HepG2 (cell line): ENCODE data around the gene ZNF302. TPM values are rescaled to one million over a fixed set of nuclear protein-coding genes. Genes with fewer than 3 reads are reported as not detected.

Experiments used
- KLF16 ChIP-seq, 2 experiments: sonication (generic) in 1 of 2; formaldehyde crosslinking in 1 of 2; IDR thresholded peaks; 2 replicates each; pipeline versions ENCODE4 v1.6.1 to v1.8.0; 2016 to 2023; ENCODE audit warnings: missing genetic modification reagents in 2 of 2, missing compliant biosample characterization in 1 of 2
- MIER2 ChIP-seq: IDR thresholded peaks from 2 replicates; pipeline ENCODE4 v1.6.1; 2016; ENCODE audit warnings: missing biosample characterization, missing genetic modification reagents
- NR1H2 ChIP-seq: sonication (generic); formaldehyde crosslinking; IDR thresholded peaks from 2 replicates; pipeline ENCODE4 v1.8.1; 2022; ENCODE audit warnings: low read depth, missing genetic modification reagents, borderline replicate concordance
- NR2F6 ChIP-seq, 2 experiments: IDR thresholded peaks; 2 replicates each; pipeline ENCODE4 v1.6.1; 2016; ENCODE audit warnings: antibody characterized with exemption in 1 of 2, mild to moderate bottlenecking in 1 of 2
- PAWR ChIP-seq: sonication (generic); formaldehyde crosslinking; IDR thresholded peaks from 2 replicates; pipeline ENCODE4 v1.4.0; 2020; ENCODE audit warnings: missing genetic modification reagents, mild to moderate bottlenecking, borderline replicate concordance
- POLR2G ChIP-seq: fragments of 200-400 bp; formaldehyde crosslinking; IDR thresholded peaks from 2 replicates; pipeline ENCODE4 v1.6.1; 2018; ENCODE audit warnings: mild to moderate bottlenecking, low read depth, low read length, moderate library complexity
- SAP130 ChIP-seq: IDR thresholded peaks from 2 replicates; pipeline ENCODE4 v1.6.1; 2016; ENCODE audit warnings: low read depth
- SIX4 ChIP-seq: sonication (generic); formaldehyde crosslinking; IDR thresholded peaks from 2 replicates; pipeline ENCODE4 v1.4.0; 2020; ENCODE audit warnings: missing genetic modification reagents
- SNAPC2 ChIP-seq: sonication (generic); formaldehyde crosslinking; IDR thresholded peaks from 2 replicates; pipeline ENCODE4 v1.8.1; 2022; ENCODE audit warnings: mild to moderate bottlenecking, missing genetic modification reagents
- TCF7 ChIP-seq: sonication (generic); IDR thresholded peaks from 2 replicates; pipeline ENCODE4 v1.6.1; 2016; ENCODE audit warnings: antibody characterized with exemption, low read depth
- ZMYM3 ChIP-seq: sonication (generic); formaldehyde crosslinking; IDR thresholded peaks from 2 replicates; pipeline ENCODE4 v1.5.1; 2020; ENCODE audit warnings: mild to moderate bottlenecking, missing genetic modification reagents
- ZNF331 ChIP-seq: sonication (generic); formaldehyde crosslinking; IDR thresholded peaks from 2 replicates; pipeline ENCODE4 v1.4.0; 2020; ENCODE audit warnings: missing genetic modification reagents
- ZNF782 ChIP-seq: sonication (generic); formaldehyde crosslinking; IDR thresholded peaks from 2 replicates; pipeline ENCODE4 v1.4.0; 2020; ENCODE audit warnings: missing genetic modification reagents, mild to moderate bottlenecking, borderline replicate concordance
- ZNF878 ChIP-seq: sonication (generic); formaldehyde crosslinking; IDR thresholded peaks from 2 replicates; pipeline ENCODE4 v1.8.1; 2023; ENCODE audit warnings: mild to moderate bottlenecking, missing genetic modification reagents, moderate library complexity
- polyA plus RNA-seq, 8 experiments: library from polyadenylated mRNA; depleted of rRNA in 3 of 8; stranded (reverse) in 7 of 8; unstranded in 1 of 8; fragments of >200 nt; fragmentation: Illumina TruSeq in 4 of 8; extraction: Trizol in 4 of 8; gene quantifications; 2 replicates each; pipeline versions ENCODE4 v1.2.1 to v1.2.3, GENCODE V29; 2011 to 2016; ENCODE audit warnings: low read depth in 4 of 8, missing spikeins in 1 of 8, mixed read lengths in 1 of 8; ENCODE audit not compliant: insufficient read depth in 1 of 8
- total RNA-seq, 5 experiments: library from RNA; depleted of rRNA; stranded (reverse); fragments of >200 nt; fragmentation: Illumina TruSeq; extraction: Trizol; gene quantifications; 2 replicates each; pipeline ENCODE4 v1.2.3, GENCODE V29; 2016; ENCODE audit warnings: low read depth in 1 of 5
- TF ChIP-seq, protein P1 (sequence below), 2 experiments: sonication (generic) in 1 of 2; formaldehyde crosslinking in 1 of 2; IDR thresholded peaks; 2 replicates each; pipeline versions ENCODE4 v1.6.1 to v1.9.0; 2014 to 2022; ENCODE audit warnings: antibody characterized with exemption in 1 of 2, borderline replicate concordance in 1 of 2, inconsistent platforms in 1 of 2, low read depth in 1 of 2, missing genetic modification reagents in 1 of 2
- TF ChIP-seq, protein P2 (sequence below): sonication (generic); formaldehyde crosslinking; IDR thresholded peaks from 2 replicates; pipeline ENCODE4 v1.8.0; 2022; ENCODE audit warnings: missing genetic modification reagents, mild to moderate bottlenecking, borderline replicate concordance
- TF ChIP-seq, protein P3 (sequence below): conservative IDR thresholded peaks from 2 replicates; pipeline ENCODE4 v1.6.1; 2018; ENCODE audit warnings: missing genetic modification reagents
- TF ChIP-seq, protein P4 (sequence below): fragments of 450-650 bp; IDR thresholded peaks from 2 replicates; pipeline ENCODE4 v1.6.1; 2016

ZNF302 gene
- total and polyA plus RNA-seq, 2 of the 13 experiments (the other 11 are each of a cell fraction or from before 2014, with no cell fraction given), result not detected

DNA sequence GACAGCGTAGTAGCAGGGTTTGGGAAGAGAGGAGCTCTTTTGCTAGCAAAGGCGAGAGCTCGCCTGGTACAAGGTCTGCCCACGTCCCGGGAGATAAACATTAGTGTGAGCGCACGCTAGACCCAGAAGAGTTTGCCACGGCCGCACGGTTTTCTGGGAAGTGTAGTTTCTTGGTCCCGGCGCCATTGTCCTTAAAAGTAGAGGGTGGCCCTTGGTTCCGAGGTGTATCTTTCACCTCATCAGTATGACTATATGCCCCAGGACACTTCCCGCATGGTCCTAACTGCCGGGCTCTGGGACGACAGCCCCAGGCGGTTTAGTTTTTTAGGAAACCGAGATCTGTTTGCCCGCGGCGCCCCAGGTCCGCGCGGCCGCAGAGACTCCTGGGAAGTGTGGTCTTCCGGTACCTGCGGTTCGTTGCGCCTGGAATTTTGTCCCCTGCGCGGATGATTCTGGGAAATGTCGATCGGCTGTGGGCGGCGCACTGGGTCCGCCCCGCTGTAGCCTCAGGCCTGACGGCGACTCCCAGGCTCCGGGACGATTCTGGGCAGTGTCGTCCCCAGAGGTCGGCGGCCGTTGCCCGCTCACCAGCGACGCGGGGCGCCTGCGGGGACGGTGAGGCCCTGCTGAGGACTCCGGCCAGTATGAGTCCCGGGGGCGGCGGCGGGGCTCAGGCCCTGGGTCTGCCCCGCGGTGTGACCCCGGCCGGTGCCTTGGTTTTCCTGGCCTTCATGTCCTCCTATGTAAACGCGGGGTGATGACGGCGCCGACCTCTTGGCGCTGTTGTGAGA lies 56.5 kb downstream of the ZNF302 start, which contains the start of gene ZNF181 (continued):
- TF ChIP-seq, protein P1, sequence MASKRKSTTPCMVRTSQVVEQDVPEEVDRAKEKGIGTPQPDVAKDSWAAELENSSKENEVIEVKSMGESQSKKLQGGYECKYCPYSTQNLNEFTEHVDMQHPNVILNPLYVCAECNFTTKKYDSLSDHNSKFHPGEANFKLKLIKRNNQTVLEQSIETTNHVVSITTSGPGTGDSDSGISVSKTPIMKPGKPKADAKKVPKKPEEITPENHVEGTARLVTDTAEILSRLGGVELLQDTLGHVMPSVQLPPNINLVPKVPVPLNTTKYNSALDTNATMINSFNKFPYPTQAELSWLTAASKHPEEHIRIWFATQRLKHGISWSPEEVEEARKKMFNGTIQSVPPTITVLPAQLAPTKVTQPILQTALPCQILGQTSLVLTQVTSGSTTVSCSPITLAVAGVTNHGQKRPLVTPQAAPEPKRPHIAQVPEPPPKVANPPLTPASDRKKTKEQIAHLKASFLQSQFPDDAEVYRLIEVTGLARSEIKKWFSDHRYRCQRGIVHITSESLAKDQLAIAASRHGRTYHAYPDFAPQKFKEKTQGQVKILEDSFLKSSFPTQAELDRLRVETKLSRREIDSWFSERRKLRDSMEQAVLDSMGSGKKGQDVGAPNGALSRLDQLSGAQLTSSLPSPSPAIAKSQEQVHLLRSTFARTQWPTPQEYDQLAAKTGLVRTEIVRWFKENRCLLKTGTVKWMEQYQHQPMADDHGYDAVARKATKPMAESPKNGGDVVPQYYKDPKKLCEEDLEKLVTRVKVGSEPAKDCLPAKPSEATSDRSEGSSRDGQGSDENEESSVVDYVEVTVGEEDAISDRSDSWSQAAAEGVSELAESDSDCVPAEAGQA (IDR thresholded peaks at IDR 0.05; ENCODE audit: low read depth), result peak; percentile 89
- TF ChIP-seq, protein P1 (CRISPR knock-in tag; IDR thresholded peaks at IDR 0.05; ENCODE audit: borderline replicate concordance), result no peak
- TF ChIP-seq ZNF878 (CRISPR knock-in tag) (peak; percentile 52; the same call in 1 of the 2 replicates), SIX4 (CRISPR knock-in tag) (no peak), TCF7 (no peak), NR2F6 (IDR thresholded peaks at IDR 0.05) (no peak), NR2F6 (CRISPR knock-in tag; IDR thresholded peaks at IDR 0.05) (0 out of 2 replicates have a peak, but pooled peaks have one; percentile 24), SAP130 (peak; percentile 78), NR1H2 (CRISPR knock-in tag) (no peak), ZNF331 (CRISPR knock-in tag) (peak; percentile 52; the same call in 1 of the 2 replicates), SNAPC2 (CRISPR knock-in tag) (peak; percentile 38; the same call in 1 of the 2 replicates), KLF16 (CRISPR knock-in tag; IDR thresholded peaks at IDR 0.05) (peak in 1 of 2 experiments; percentile 55; a peak in 1 of 4 replicates), ZMYM3 (CRISPR knock-in tag) (no peak), MIER2 (no peak; the same call in 1 of the 2 replicates), ZNF782 (CRISPR knock-in tag) (peak; percentile 78; the same call in 1 of the 2 replicates), POLR2G (peak; percentile 93), PAWR (peak; percentile 75; the same call in 1 of the 2 replicates)
- TF ChIP-seq, protein P2, sequence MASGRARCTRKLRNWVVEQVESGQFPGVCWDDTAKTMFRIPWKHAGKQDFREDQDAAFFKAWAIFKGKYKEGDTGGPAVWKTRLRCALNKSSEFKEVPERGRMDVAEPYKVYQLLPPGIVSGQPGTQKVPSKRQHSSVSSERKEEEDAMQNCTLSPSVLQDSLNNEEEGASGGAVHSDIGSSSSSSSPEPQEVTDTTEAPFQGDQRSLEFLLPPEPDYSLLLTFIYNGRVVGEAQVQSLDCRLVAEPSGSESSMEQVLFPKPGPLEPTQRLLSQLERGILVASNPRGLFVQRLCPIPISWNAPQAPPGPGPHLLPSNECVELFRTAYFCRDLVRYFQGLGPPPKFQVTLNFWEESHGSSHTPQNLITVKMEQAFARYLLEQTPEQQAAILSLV (CRISPR knock-in tag), result no peak
- TF ChIP-seq, protein P3, sequence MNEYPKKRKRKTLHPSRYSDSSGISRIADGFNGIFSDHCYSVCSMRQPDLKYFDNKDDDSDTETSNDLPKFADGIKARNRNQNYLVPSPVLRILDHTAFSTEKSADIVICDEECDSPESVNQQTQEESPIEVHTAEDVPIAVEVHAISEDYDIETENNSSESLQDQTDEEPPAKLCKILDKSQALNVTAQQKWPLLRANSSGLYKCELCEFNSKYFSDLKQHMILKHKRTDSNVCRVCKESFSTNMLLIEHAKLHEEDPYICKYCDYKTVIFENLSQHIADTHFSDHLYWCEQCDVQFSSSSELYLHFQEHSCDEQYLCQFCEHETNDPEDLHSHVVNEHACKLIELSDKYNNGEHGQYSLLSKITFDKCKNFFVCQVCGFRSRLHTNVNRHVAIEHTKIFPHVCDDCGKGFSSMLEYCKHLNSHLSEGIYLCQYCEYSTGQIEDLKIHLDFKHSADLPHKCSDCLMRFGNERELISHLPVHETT (CRISPR knock-in tag), result peak; percentile 85
- TF ChIP-seq, protein P4, sequence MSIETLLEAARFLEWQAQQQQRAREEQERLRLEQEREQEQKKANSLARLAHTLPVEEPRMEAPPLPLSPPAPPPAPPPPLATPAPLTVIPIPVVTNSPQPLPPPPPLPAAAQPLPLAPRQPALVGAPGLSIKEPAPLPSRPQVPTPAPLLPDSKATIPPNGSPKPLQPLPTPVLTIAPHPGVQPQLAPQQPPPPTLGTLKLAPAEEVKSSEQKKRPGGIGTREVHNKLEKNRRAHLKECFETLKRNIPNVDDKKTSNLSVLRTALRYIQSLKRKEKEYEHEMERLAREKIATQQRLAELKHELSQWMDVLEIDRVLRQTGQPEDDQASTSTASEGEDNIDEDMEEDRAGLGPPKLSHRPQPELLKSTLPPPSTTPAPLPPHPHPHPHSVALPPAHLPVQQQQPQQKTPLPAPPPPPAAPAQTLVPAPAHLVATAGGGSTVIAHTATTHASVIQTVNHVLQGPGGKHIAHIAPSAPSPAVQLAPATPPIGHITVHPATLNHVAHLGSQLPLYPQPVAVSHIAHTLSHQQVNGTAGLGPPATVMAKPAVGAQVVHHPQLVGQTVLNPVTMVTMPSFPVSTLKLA, result peak; percentile 50; the same call in 1 of the 2 replicates
